A673 (cell line): ENCODE results near the gene CPSF7. TPM values are rescaled to one million over a fixed set of nuclear protein-coding genes. Genes with fewer than 3 reads are reported as not detected.
A peak's percentile ranks its signal among the peaks of the same experiment; 100 is the strongest.

Experiments
- BruUV-seq: library from RNA; stranded (reverse); fragments of 400-500 nt; replicated peaks from 2 replicates; lab custom pipeline; 2021; lab: Mats Ljungman, UMichigan
- CTCF ChIA-PET: fragments of 300-600 bp; sonication (Branson Sonifier 250); formaldehyde crosslinking; loops from one replicate; lab custom pipeline; 2022; ENCODE audit warnings: antibody characterized with exemption; lab: Charles Lee
- POLR2A ChIA-PET: fragments of 300-600 bp; sonication (Branson Sonifier 250); formaldehyde crosslinking; loops from one replicate; lab custom pipeline; 2022; ENCODE audit warnings: antibody characterized with exemption; ENCODE audit not compliant: low non-redundant PET; lab: Charles Lee
- DNase-seq: peaks from one replicate; pipeline ENCODE4 v3.0.0-alpha.2; 2015; ENCODE audit warnings: low spot score
- H3K27ac ChIP-seq: fragments of 200-600 bp; sonication (generic); 2 replicates; pipeline ENCODE4 v1.5.1; 2016; ENCODE audit warnings: mixed run types, low read depth, mild to moderate bottlenecking, mixed read lengths, antibody characterized with exemption, low read length; ENCODE audit not compliant: poor library complexity, severe bottlenecking
- H3K27me3 ChIP-seq: fragments of 200-600 bp; sonication (generic); replicated peaks from 2 replicates; pipeline ENCODE4 v1.6.1; 2017; ENCODE audit warnings: mixed run types, low read depth, mild to moderate bottlenecking, mixed read lengths, antibody characterized with exemption, low read length; ENCODE audit not compliant: insufficient read depth, poor library complexity
- H3K36me3 ChIP-seq: fragments of 200-600 bp; sonication (generic); 2 replicates; pipeline ENCODE4 v1.6.1; 2016; ENCODE audit warnings: mixed run types, mild to moderate bottlenecking, mixed read lengths, antibody characterized with exemption, low read length; ENCODE audit not compliant: insufficient read depth, poor library complexity, severe bottlenecking
- H3K4me1 ChIP-seq: fragments of 200-600 bp; sonication (generic); 2 replicates; pipeline ENCODE4 v1.6.1; 2017; ENCODE audit warnings: mixed run types, mild to moderate bottlenecking, mixed read lengths, antibody characterized with exemption, low read length; ENCODE audit not compliant: insufficient read depth, poor library complexity, severe bottlenecking
- H3K4me3 ChIP-seq: fragments of 200-600 bp; sonication (generic); 2 replicates; pipeline ENCODE4 v1.5.1; 2016; ENCODE audit warnings: low read depth, mixed run types, mild to moderate bottlenecking, mixed read lengths, low read length; ENCODE audit not compliant: poor library complexity, severe bottlenecking
- H3K9me3 ChIP-seq: fragments of 200-600 bp; sonication (generic); 2 replicates; pipeline ENCODE4 v1.6.1; 2016; ENCODE audit warnings: mixed run types, low read depth, mild to moderate bottlenecking, mixed read lengths, antibody characterized with exemption, low read length; ENCODE audit not compliant: poor library complexity, severe bottlenecking
- CTCF ChIP-seq: fragments of 300-800, 200-600 bp; sonication (generic); conservative IDR thresholded peaks from 2 replicates; pipeline ENCODE4 v1.5.1; 2017; ENCODE audit warnings: low read depth, mild to moderate bottlenecking, antibody characterized with exemption, low read length, moderate library complexity, mixed read lengths
- EZH2 ChIP-seq: fragments of 200-600 bp; sonication (generic); IDR thresholded peaks from 2 replicates; pipeline ENCODE4 v1.6.1; 2017; ENCODE audit warnings: borderline replicate concordance, low read depth, mild to moderate bottlenecking, mixed read lengths, antibody characterized with exemption, low read length; ENCODE audit not compliant: poor library complexity, severe bottlenecking
- intact Hi-C: fragments of 100-400 bp; cut with micrococcal nuclease; formaldehyde crosslinking; loops from one replicate; pipeline ENCODE4 v1.10.0; 2022; ENCODE audit not compliant: unreplicated experiment
- total RNA-seq: library from RNA; stranded (reverse); gene quantifications from 2 replicates; pipeline ENCODE4 v1.2.3, GENCODE V29; 2021

Gene CPSF7
- total RNA-seq, 1 experiment from 2014 or later = 162 TPM

- no peaks in the 10 kb centered on the region for H3K9me3 ChIP-seq
- no TSS peak for BruUV-seq
- H3K36me3 ChIP-seq = peaks cover 55% of the 10 kb centered on the region
- peak overlapping the region; percentile 99 for H3K27ac ChIP-seq
- DNase-seq = peak; percentile 66
- peak overlapping the region; percentile 70 for H3K4me3 ChIP-seq
- H3K27me3 ChIP-seq = no peaks in the 10 kb centered on the region
- peaks cover 12% of the 10 kb centered on the region for H3K4me1 ChIP-seq
- CTCF ChIA-PET = no interaction called here
- TF ChIP-seq EZH2 = no peak
- TF ChIP-seq CTCF = 0 out of 2 replicates have a peak, but pooled peaks have one; percentile 23
- POLR2A ChIA-PET = no interaction called here
- intact Hi-C loops = no loop called here
Measured at GRCh38 chr11:61429346-61429690, 457 bp downstream of the CPSF7 start.

GRCh38 chr11:61425367-61426131, 4.2 kb downstream of the CPSF7 start:
- no peak for DNase-seq
- BruUV-seq = no TSS peak
- Histone ChIP-seq H3K9me3 (no peaks in the 10 kb centered on the region), H3K27ac (no peak overlapping the region), H3K36me3 (peaks cover 82% of the 10 kb centered on the region), H3K4me3 (no peak overlapping the region), H3K4me1 (peaks cover 12% of the 10 kb centered on the region), H3K27me3 (no peaks in the 10 kb centered on the region)
- ChIA-PET POLR2A (interaction anchor here (0.5 kb wide), 1 partner anchor 514 kb away, joined by 4 read pairs; no protein-coding TSS in a partner anchor), CTCF (no interaction called here)
- intact Hi-C loops = no loop called here
- TF ChIP-seq EZH2 (no peak), CTCF (no peak)

GRCh38 chr11:61422226-61422625, 7.5 kb downstream of the CPSF7 start:
- BruUV-seq = no TSS peak
- POLR2A ChIA-PET = interaction anchor here (0.6 kb wide), 1 partner anchor 17 kb away, joined by 6 read pairs; no protein-coding TSS in a partner anchor
- Histone ChIP-seq H3K36me3 (peaks cover 96% of the 10 kb centered on the region), H3K9me3 (no peaks in the 10 kb centered on the region), H3K27me3 (no peaks in the 10 kb centered on the region), H3K4me1 (no peaks in the 10 kb centered on the region), H3K27ac (no peak overlapping the region), H3K4me3 (no peak overlapping the region)
- TF ChIP-seq CTCF = no peak
- TF ChIP-seq EZH2 = no peak
- DNase-seq = no peak
- CTCF ChIA-PET = no interaction called here
- intact Hi-C loops = no loop called here
